A549 (cell line): ENCODE results near the gene RANBP9. TPM values are rescaled to one million over a fixed set of nuclear protein-coding genes. Genes with fewer than 3 reads are reported as not detected.

Experiments used
- ATAC-seq, 2 experiments: fragments of 200-7000 bp in 1 of 2; fragments of >200 bp in 1 of 2; cut with Nextera tagmentation in 1 of 2; cut with Tn5 transposase in 1 of 2; 3 replicates each; pipeline versions ENCODE4 v1.8.0 to v1.9.1; 2018 to 2020; ENCODE audit warnings: mild to moderate bottlenecking in 1 of 2, moderate library complexity in 1 of 2
- CTCF ChIA-PET: fragments of 300-600 bp; sonication (Branson Sonifier 250); formaldehyde crosslinking; extraction: SDS; loops from one replicate; lab custom pipeline; 2021; ENCODE audit warnings: antibody characterized with exemption, inconsistent platforms; lab: Yijun Ruan, JAX
- POLR2A ChIA-PET: fragments of 350-600 bp; formaldehyde crosslinking; extraction: SDS; loops from one replicate; lab custom pipeline; 2021; ENCODE audit warnings: antibody characterized with exemption, inconsistent platforms; lab: Yijun Ruan, JAX
- DNase-seq, 2 experiments: peaks; one replicate each; pipeline versions ENCODE4 v3.0.0 to v3.0.0-alpha.2; 2011 to 2016; ENCODE audit warnings: low read depth in 1 of 2, low spot score in 1 of 2
- FAIRE-seq: peaks from 2 replicates; lab custom pipeline; 2011; peaks lifted over from hg19 to GRCh38; lab: Jason Lieb, UNC
- H3K27ac ChIP-seq, 2 experiments: fragments of >200 bp; sonication (Bioruptor Twin); formaldehyde crosslinking; 3 replicates each; pipeline ENCODE4 v1.5.1; 2016 to 2017
- H3K4me1 ChIP-seq: fragments of >200 bp; sonication (Bioruptor Twin); formaldehyde crosslinking; 3 replicates; pipeline ENCODE4 v1.6.1; 2016
- H3K4me2 ChIP-seq: fragments of >200 bp; sonication (Bioruptor Twin); formaldehyde crosslinking; 3 replicates; pipeline ENCODE4 v1.6.1; 2016
- H3K4me3 ChIP-seq: fragments of >200 bp; sonication (Bioruptor Twin); formaldehyde crosslinking; 3 replicates; pipeline ENCODE4 v1.5.1; 2016
- H3K9me3 ChIP-seq: fragments of >200 bp; sonication (Bioruptor Twin); formaldehyde crosslinking; 3 replicates; pipeline ENCODE4 v1.6.1; 2016
- ATOH8 ChIP-seq: fragments of 250-450 bp; sonication (Bioruptor Pico); IDR thresholded peaks from 2 replicates; pipeline ENCODE4 v1.5.0; 2020; ENCODE audit warnings: low read depth, mild to moderate bottlenecking, moderate library complexity
- BHLHE40 ChIP-seq: IDR thresholded peaks from 2 replicates; pipeline ENCODE4 v1.6.1; 2012; ENCODE audit warnings: low read depth, low read length, inconsistent platforms
- CBX2 ChIP-seq: fragments of 200-600 bp; sonication (generic); IDR thresholded peaks from 2 replicates; pipeline ENCODE4 v1.6.1; 2016; ENCODE audit warnings: low read depth, mild to moderate bottlenecking, borderline replicate concordance
- CBX8 ChIP-seq: fragments of 200-600 bp; sonication (generic); IDR thresholded peaks from 2 replicates; pipeline ENCODE4 v1.6.1; 2016
- E2F6 ChIP-seq: IDR thresholded peaks from 2 replicates; pipeline ENCODE4 v1.6.1; 2012; ENCODE audit warnings: low read depth, borderline replicate concordance
- EHF ChIP-seq: fragments of 250-450 bp; sonication (Bioruptor Pico); IDR thresholded peaks from 2 replicates; pipeline ENCODE4 v1.5.0; 2020; ENCODE audit warnings: mild to moderate bottlenecking
- EHMT2 ChIP-seq: fragments of 200-600 bp; sonication (generic); IDR thresholded peaks from 2 replicates; pipeline ENCODE4 v1.6.1; 2016; ENCODE audit warnings: antibody characterized with exemption, low read depth, mild to moderate bottlenecking, moderate library complexity
- ELK1 ChIP-seq: fragments of 150-350 bp; IDR thresholded peaks from 2 replicates; pipeline ENCODE4 v1.6.1; 2014; ENCODE audit warnings: low read depth, mild to moderate bottlenecking, low read length
- ESRRA ChIP-seq: fragments of 150-350 bp; IDR thresholded peaks from 2 replicates; pipeline ENCODE4 v1.6.1; 2014; ENCODE audit warnings: mild to moderate bottlenecking, low read length, borderline replicate concordance
- FOSB ChIP-seq: fragments of 250-450 bp; sonication (Bioruptor Pico); IDR thresholded peaks from 2 replicates; pipeline ENCODE4 v1.5.0; 2020; ENCODE audit warnings: mild to moderate bottlenecking, moderate library complexity
- FOXS1 ChIP-seq: fragments of 250-450 bp; sonication (Bioruptor Pico); IDR thresholded peaks from 2 replicates; pipeline ENCODE4 v1.5.0; 2020; ENCODE audit warnings: mild to moderate bottlenecking, moderate library complexity
- HMGXB4 ChIP-seq: fragments of 250-450 bp; sonication (Bioruptor Pico); IDR thresholded peaks from 2 replicates; pipeline ENCODE4 v1.5.0; 2021; ENCODE audit warnings: mild to moderate bottlenecking, moderate library complexity, borderline replicate concordance
- JUNB ChIP-seq: fragments of >200 bp; sonication (Bioruptor Twin); formaldehyde crosslinking; IDR thresholded peaks from 2 replicates; pipeline ENCODE4 v1.6.1; 2016
- KDM5A ChIP-seq: fragments of 200-600 bp; sonication (generic); IDR thresholded peaks from 2 replicates; pipeline ENCODE4 v1.6.1; 2016; ENCODE audit warnings: antibody characterized with exemption, mild to moderate bottlenecking
- MAFK ChIP-seq: fragments of 450-650 bp; IDR thresholded peaks from 2 replicates; pipeline ENCODE4 v1.6.1; 2014; ENCODE audit not compliant: partially characterized antibody
- MAZ ChIP-seq: fragments of 150-350 bp; IDR thresholded peaks from 2 replicates; pipeline ENCODE4 v1.6.1; 2014; ENCODE audit warnings: antibody characterized with exemption, low read depth, low read length, borderline replicate concordance
- MYC ChIP-seq: IDR thresholded peaks from 2 replicates; pipeline ENCODE4 v1.6.1; 2012; ENCODE audit warnings: mild to moderate bottlenecking, inconsistent platforms, low read length, improper control_type of control experiment, borderline replicate concordance
- NFE2L2 ChIP-seq: fragments of 150-350 bp; conservative IDR thresholded peaks from 2 replicates; pipeline ENCODE4 v1.6.1; 2014; ENCODE audit warnings: low read length
- PHF8 ChIP-seq: fragments of 200-600 bp; sonication (generic); IDR thresholded peaks from 2 replicates; pipeline ENCODE4 v1.6.1; 2016; ENCODE audit warnings: low read depth, mild to moderate bottlenecking, antibody characterized with exemption, moderate library complexity, borderline replicate concordance
- RCOR1 ChIP-seq: fragments of 150-350 bp; IDR thresholded peaks from 2 replicates; pipeline ENCODE4 v1.6.1; 2014; ENCODE audit warnings: antibody characterized with exemption, low read length, low read depth
- SREBF2 ChIP-seq: fragments of 450-650 bp; IDR thresholded peaks from 2 replicates; pipeline ENCODE4 v1.6.1; 2014; ENCODE audit warnings: mild to moderate bottlenecking, moderate library complexity
- ZC3H11A ChIP-seq: fragments of 450-650 bp; IDR thresholded peaks from 2 replicates; pipeline ENCODE4 v1.6.1; 2014; ENCODE audit warnings: antibody characterized with exemption, mild to moderate bottlenecking
- ZNF302 ChIP-seq: fragments of 250-450 bp; sonication (Bioruptor Pico); IDR thresholded peaks from 2 replicates; pipeline ENCODE4 v1.9.0; 2021; ENCODE audit warnings: inconsistent platforms, mild to moderate bottlenecking, moderate library complexity
- ZSCAN20 ChIP-seq: fragments of 250-450 bp; sonication (Bioruptor Pico); IDR thresholded peaks from 2 replicates; pipeline ENCODE4 v1.8.0; 2022; ENCODE audit warnings: mild to moderate bottlenecking, moderate library complexity
- WGBS: methylation state at CpG from one replicate; pipeline ENCODE4 v1.1.6; 2017; ENCODE audit errors: missing lambda C conversion rate; 5-methylcytosine and 5-hydroxymethylcytosine counted together
- polyA plus RNA-seq, 4 experiments: library from polyadenylated mRNA; depleted of rRNA in 3 of 4; stranded (reverse); fragments of >200 nt; fragmentation: RNase III in 1 of 4; extraction: RNeasy Plus Mini Kit Qiagen cat#74134 plus additional on column Dnase treatment in 1 of 4; gene quantifications; 2 replicates in 3 of 4; 3 replicates in 1 of 4; pipeline ENCODE4 v1.2.3, GENCODE V29; 2011 to 2017

The RANBP9 gene
- polyA plus RNA-seq, 2 of the 4 experiments (the other 2 are of a cell fraction) = 13.7 to 15.7 TPM

GRCh38 chr6:13684855-13685254 lies 26.8 kb downstream of the RANBP9 start:
- FAIRE-seq (no peak), ATAC-seq (no peak), DNase-seq (no peak)
- TF ChIP-seq ESRRA (no peak), ATOH8 (CRISPR knock-in tag) (no peak), FOXS1 (CRISPR knock-in tag) (no peak), FOSB (CRISPR knock-in tag) (no peak), ZNF302 (CRISPR knock-in tag) (no peak), CBX2 (no peak), SREBF2 (no peak), MAFK (no peak), KDM5A (no peak), JUNB (no peak), ZSCAN20 (CRISPR knock-in tag) (no peak), PHF8 (no peak), EHMT2 (no peak), RCOR1 (no peak), ZC3H11A (no peak), EHF (no peak)
- Histone ChIP-seq H3K9me3 (0 out of 3 replicates have a peak, but pooled peaks cover 5% of the 10 kb centered on the region), H3K4me2 (no peak overlapping the region), H3K27ac (no peak overlapping the region), H3K4me1 (no peaks in the 10 kb centered on the region), H3K4me3 (no peak overlapping the region)
- ChIA-PET POLR2A (no interaction called here), CTCF (interaction anchor here (0.8 to 1.8 kb wide), 2 partner anchors 70 to 189 kb away, joined by 3 read pairs; partner anchors contain the start of gene NOL7)
- 85% methylated on average over 4 of the region's 4 CpGs for WGBS

- H3K4me2 ChIP-seq = no peak overlapping the region
- FAIRE-seq (no peak), DNase-seq (no peak), ATAC-seq (no peak)
- TF ChIP-seq SREBF2 (no peak), E2F6 (no peak), NFE2L2 (no peak), BHLHE40 (no peak), FOSB (CRISPR knock-in tag) (no peak), MAZ (no peak), ELK1 (no peak), KDM5A (no peak), MYC (no peak), CBX8 (no peak), HMGXB4 (CRISPR knock-in tag) (no peak)
- CTCF ChIA-PET = no interaction called here
- peaks cover 6% of the 10 kb centered on the region; the same call in 1 of the 3 replicates for H3K9me3 ChIP-seq
- no peak overlapping the region for H3K4me3 ChIP-seq
- no peak overlapping the region for H3K27ac ChIP-seq
- no peaks in the 10 kb centered on the region for H3K4me1 ChIP-seq
- POLR2A ChIA-PET = no interaction called here
These were observed 28.6 kb downstream of the RANBP9 start for GRCh38 chr6:13683038-13683437.
